HG03097 (cell line): ENCODE results near the gene IGF2BP1.
"Not testable (repeated sequence)": the region's sequence is repeated elsewhere in the genome, so short reads cannot be mapped to it uniquely, and the experiment has no call there.

Experiments
- ATAC-seq: cut with Tn5 transposase; IDR thresholded peaks from one replicate; pipeline ENCODE4 v1.9.1; 2021; ENCODE audit not compliant: unreplicated experiment, low FRiP score

Gene IGF2BP1

GRCh38 chr17:49049265-49049664 is 52.1 kb downstream of the IGF2BP1 start:
- ATAC-seq: no peak

- no peak for ATAC-seq
Observed at GRCh38 chr17:49050611-49051010, 53.4 kb downstream of the IGF2BP1 start.

GRCh38 chr17:49051269-49051668 is 54.1 kb downstream of the IGF2BP1 start:
- no peak for ATAC-seq

- ATAC-seq: no peak
Observed at GRCh38 chr17:49053171-49053829, 56.1 kb downstream of the IGF2BP1 start.

GRCh38 chr17:49054342-49055092 is 57.3 kb downstream of the IGF2BP1 start:
- ATAC-seq: no peak

- ATAC-seq: no peak
Observed at GRCh38 chr17:49055181-49055927, 58.2 kb downstream of the IGF2BP1 start.

- no peak for ATAC-seq
Observed at GRCh38 chr17:49061524-49061943, 64.3 kb downstream of the IGF2BP1 start.

GRCh38 chr17:49063652-49064051 is 66.5 kb downstream of the IGF2BP1 start:
- no peak for ATAC-seq

GRCh38 chr17:49067163-49067562 is 70.0 kb downstream of the IGF2BP1 start:
- no peak for ATAC-seq

- ATAC-seq: no peak
Observed at GRCh38 chr17:49069585-49070273, 72.5 kb downstream of the IGF2BP1 start.

GRCh38 chr17:49071106-49071505 is 73.9 kb downstream of the IGF2BP1 start:
- no peak for ATAC-seq

GRCh38 chr17:49074851-49075540 is 77.8 kb downstream of the IGF2BP1 start:
- no peak for ATAC-seq

GRCh38 chr17:49076573-49077384 is 79.6 kb downstream of the IGF2BP1 start:
- ATAC-seq: no peak

GRCh38 chr17:49078248-49078647 is 81.1 kb downstream of the IGF2BP1 start:
- no peak for ATAC-seq

GRCh38 chr17:49079840-49080663 is 82.9 kb downstream of the IGF2BP1 start:
- no peak for ATAC-seq

- no peak for ATAC-seq
Observed at GRCh38 chr17:49082231-49082630, 85.0 kb downstream of the IGF2BP1 start.

- not testable (repeated sequence) for ATAC-seq
Observed at GRCh38 chr17:49085046-49085445, 87.9 kb downstream of the IGF2BP1 start.

GRCh38 chr17:49085565-49086315 is 88.6 kb downstream of the IGF2BP1 start:
- ATAC-seq: no peak
